ENCODE data around the gene GTF2A1. TPM values are rescaled to one million over a fixed set of nuclear protein-coding genes. Genes with fewer than 3 reads are reported as not detected.

Gene GTF2A1
- total and polyA plus RNA-seq, 4 donors = 8.5 to 33.4 (median 21.4) TPM

DNA sequence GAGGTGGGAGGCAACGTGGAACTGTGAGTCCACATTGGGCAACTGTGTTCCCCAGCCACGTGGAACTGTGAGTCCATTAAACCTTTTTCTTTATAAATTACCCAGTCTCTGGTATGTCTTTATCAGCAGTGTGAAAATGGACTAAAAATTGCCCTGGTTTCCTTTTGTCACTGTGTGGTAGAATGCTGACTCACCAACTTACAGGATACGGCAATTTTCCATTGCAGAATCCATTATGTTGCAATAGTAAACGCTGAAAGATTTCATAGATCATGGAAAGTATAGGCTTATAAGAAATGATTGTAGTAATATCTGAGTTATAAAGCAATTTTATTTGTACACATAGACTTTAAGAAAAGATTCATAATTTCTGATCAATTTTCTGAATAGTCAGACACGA, 93.0 kb downstream of the GTF2A1 start:
- DNase-seq (no peak), ATAC-seq (ENCODE audit: low FRiP score) (no peak)
- Histone ChIP-seq H3K4me3 (ENCODE audit: low read length in 2 of 2) (no peak overlapping the region), H3K4me1 (ENCODE audit: control insufficient read depth in 1 of 2, insufficient read depth in 2 of 2, low read length in 2 of 2) (no peaks in the 10 kb centered on the region), H3K36me3 (ENCODE audit: control insufficient read depth in 1 of 2, insufficient read depth in 2 of 2, low read length in 1 of 2) (no peaks in the 10 kb centered on the region), H3K27me3 (ENCODE audit: control insufficient read depth in 1 of 2, insufficient read depth in 2 of 2, low read length in 1 of 2) (no peaks in the 10 kb centered on the region), H3K9me3 (ENCODE audit: control insufficient read depth, low read length) (peaks cover 2% of the 10 kb centered on the region), H3K27ac (ENCODE audit: low read depth in 1 of 2, low read length in 2 of 2) (no peak overlapping the region)
- intact Hi-C loops (cut with DNase I) = no loop called here
- WGBS, 2 donors = 60 to 76% methylated on average over 5 of the region's 5 CpGs

DNA sequence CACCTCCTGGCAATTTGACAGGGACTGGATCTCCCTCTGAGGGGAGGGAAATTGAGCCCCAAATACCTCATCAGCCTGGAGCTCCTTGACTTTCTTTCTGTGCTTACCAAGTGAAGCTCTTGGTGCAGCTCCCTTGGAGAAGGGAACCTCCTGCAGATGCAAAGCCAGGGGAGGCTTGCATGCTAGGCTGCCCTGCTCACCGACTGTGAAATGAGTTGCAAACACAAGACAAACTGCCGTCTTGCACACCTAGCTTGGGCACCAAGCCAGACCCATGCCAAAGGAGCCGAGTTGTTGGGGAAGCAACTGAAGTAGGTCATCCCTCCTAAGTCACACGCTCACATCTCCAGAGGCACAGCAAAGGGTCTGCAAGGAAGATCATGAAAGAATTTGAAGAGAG, 95.2 kb downstream of the GTF2A1 start:
- ATAC-seq (ENCODE audit: low FRiP score) = no peak
- Histone ChIP-seq H3K4me3 (ENCODE audit: low read length in 2 of 2) (no peak overlapping the region), H3K4me1 (ENCODE audit: control insufficient read depth in 1 of 2, insufficient read depth in 2 of 2, low read length in 2 of 2) (no peaks in the 10 kb centered on the region), H3K36me3 (ENCODE audit: control insufficient read depth in 1 of 2, insufficient read depth in 2 of 2, low read length in 1 of 2) (no peaks in the 10 kb centered on the region), H3K27me3 (ENCODE audit: control insufficient read depth in 1 of 2, insufficient read depth in 2 of 2, low read length in 1 of 2) (no peaks in the 10 kb centered on the region), H3K9me3 (ENCODE audit: control insufficient read depth, low read length) (no peaks in the 10 kb centered on the region), H3K27ac (ENCODE audit: low read depth in 1 of 2, low read length in 2 of 2) (no peak overlapping the region)
- intact Hi-C loops (cut with DNase I) = no loop called here
- no peak for DNase-seq
- WGBS, 2 donors = 89 to 90% methylated on average over 4 of the region's 4 CpGs

Other genes starting within 250 kb of the GTF2A1 start
- gene STON2, start 179.4 kb upstream of the GTF2A1 start, total RNA-seq = 10 to 100 TPM; 10.4 to 20.5 TPM
- gene STON2, start 179.4 kb upstream of the GTF2A1 start, polyA plus RNA-seq = 1 to 10 TPM in 1 of 2 donors, under 1 TPM in 1; 0.03 to 2.3 TPM